ENCODE measurements around the gene ACO2. TPM values are rescaled to one million over a fixed set of nuclear protein-coding genes. Genes with fewer than 3 reads are reported as not detected.

The ACO2 gene
- total RNA-seq (2014; rRNA removed; shearing (Covaris generic)) (61.5 and 69.0 TPM in 2 replicates), total RNA-seq (2022) (102 and 107 TPM in 2 replicates), Bru-seq, nascent RNA (percentile 77 among the genes with signal in this experiment), BruChase-seq, experiment 1, labeled RNA remaining after a 6-hour chase (percentile 85 among the genes with signal in this experiment), BruChase-seq, experiment 2, labeled RNA remaining after a 2-hour chase (percentile 78 among the genes with signal in this experiment)
- long read RNA-seq, transcript ACO2-201 (18 exons, 2,741 nt) = major isoform, 204 of 263 reads
- long read RNA-seq, partial matches to known transcripts = 41 of 263 reads
- long read RNA-seq, other reads (novel, unspliced or antisense) = 18 of 263 reads

DNA sequence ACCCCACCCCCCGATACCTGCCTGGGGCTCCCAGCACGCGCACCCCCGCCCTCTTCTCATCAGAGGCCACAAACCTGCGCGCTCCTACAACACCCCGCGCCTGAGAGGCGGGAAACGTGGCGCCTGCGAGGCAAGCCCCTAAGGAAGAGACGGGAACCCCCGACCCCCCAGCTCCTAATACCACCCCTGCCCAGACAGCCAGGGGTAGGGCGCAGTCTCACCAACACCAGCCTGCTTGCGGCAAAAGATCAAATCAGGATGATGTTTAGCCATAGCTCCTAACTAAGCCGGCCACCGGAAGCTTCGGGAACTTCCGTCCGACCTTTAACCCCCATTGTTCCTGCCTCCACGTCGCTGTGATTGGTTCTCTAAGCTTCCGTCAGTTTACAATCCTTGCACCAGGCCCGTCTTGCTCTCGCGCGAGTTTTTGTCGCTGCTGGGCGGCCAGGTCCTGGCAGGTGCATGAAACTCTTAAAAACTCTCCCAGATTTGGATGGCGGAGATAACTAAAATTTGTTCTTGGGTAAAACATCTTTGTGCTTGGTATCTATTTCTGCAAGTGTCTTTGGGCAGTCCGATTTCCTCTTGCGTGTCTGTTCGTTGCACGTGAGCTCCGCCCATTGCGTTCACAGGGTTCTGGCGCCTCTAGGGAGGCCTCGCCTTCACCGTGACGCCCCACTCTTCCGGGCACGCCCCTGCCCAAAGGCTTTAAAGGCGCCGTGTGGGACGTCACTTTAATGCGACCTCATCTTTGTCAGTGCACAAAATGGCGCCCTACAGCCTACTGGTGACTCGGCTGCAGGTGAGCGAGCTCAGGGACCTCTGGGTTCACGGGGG lies at the start of gene ACO2, which contains the start of gene PHF5A:
ACO2 (plus strand) TSS at position 737 of the 837 bp plus-strand sequence; CDS start at position 767, 30 bp downstream.
PHF5A (minus strand) TSS at position 312 of the 837 bp plus-strand sequence; CDS start at position 273, 39 bp downstream.
- H3K9me3 ChIP-seq (ENCODE audit: low read length) = no peaks in the 10 kb centered on the region
- peak within 1 kb of the TSS; percentile 94 for H3K4me3 ChIP-seq (ENCODE audit: low read depth, low read length, poor library complexity, severe bottlenecking)
- peaks cover 36% of the 10 kb centered on the region for H3K4me1 ChIP-seq (ENCODE audit: insufficient read depth, low read length, poor library complexity, severe bottlenecking)
- peaks cover 78% of the 10 kb centered on the region for H3K36me3 ChIP-seq (ENCODE audit: insufficient read depth, low read length)
- H3K9me2 ChIP-seq (ENCODE audit: insufficient read depth, low read length) = no peaks in the 10 kb centered on the region
- peak within 1 kb of the TSS; percentile 76 for H3K27ac ChIP-seq (ENCODE audit: low read depth, low read length, poor library complexity, severe bottlenecking)
- peak; percentile 98 for DNase-seq (ENCODE audit: low spot score)
- peaks cover 12% of the 10 kb centered on the region for H4K20me1 ChIP-seq (ENCODE audit: insufficient read depth, low read length)
- ChIA-PET CTCF (ENCODE audit: unreplicated experiment) (interaction anchor here (0.5 to 1.5 kb wide), 2 partner anchors 65 to 228 kb away, joined by 3 to 4 read pairs; no protein-coding TSS in a partner anchor), POLR2A (interaction anchor here (0.6 to 3.6 kb wide), 13 partner anchors 10 to 120 kb away, joined by 3 to 12 read pairs (median 4); partner anchors contain the start of genes PMM1 and TOB2)
- BruUV-seq (replicated peaks) = no TSS peak
- TF ChIP-seq EZH2phosphoT487 (IDR thresholded peaks at IDR 0.05; ENCODE audit: borderline replicate concordance, low read depth, low read length) (no peak), CTCF (conservative IDR thresholded peaks at IDR 0.05; ENCODE audit: low read length) (no peak)
- H3K4me2 ChIP-seq (ENCODE audit: low read length) = peak within 1 kb of the TSS; percentile 100
- peak within 1 kb of the TSS; percentile 68; the same call in 1 of the 2 replicates for H2AFZ ChIP-seq (ENCODE audit: low read length)
- intact Hi-C loops (cut with micrococcal nuclease; ENCODE audit: unreplicated experiment) = loop anchor here (2.0 kb wide), 1 partner anchor 22 kb away; the partner anchor contains the start of gene TOB2
- H3K79me2 ChIP-seq (ENCODE audit: insufficient read depth, low read depth, low read length) = peaks cover 85% of the 10 kb centered on the region

DNA sequence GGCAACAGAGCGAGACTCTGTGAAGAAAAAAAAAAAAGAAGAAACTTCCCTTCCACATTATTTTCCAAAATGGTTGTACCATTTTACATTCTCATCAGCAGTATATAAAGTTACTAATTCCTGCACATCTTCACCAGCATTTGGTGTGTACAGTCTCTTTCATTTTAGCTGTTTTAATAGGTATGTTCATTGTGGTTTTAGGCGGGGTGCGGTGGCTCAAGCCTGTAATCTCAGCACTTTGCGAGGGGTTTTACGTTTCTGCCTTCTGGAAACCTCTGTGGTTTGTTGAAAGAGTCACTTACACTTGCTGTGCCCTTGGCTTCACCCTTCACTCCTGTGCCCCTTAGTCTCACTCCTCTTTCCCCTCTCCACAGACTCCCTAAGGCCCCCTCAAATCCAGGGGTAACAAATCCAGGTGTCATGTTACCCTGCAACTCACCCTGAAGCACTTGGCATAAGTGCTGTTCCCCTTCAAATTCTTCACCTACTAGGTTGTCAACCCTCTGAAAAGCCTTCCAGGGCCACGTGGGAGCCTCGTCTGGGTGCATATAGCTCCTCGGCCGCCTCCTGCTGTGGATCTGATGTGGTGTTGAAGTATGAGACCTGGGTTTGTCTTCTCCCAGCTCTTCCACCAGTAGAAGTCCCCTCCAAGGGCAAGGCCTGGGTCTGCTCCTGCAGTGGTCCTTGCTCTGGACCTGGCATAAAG lies 43.1 kb upstream of the ACO2 start:
- intact Hi-C loops (cut with micrococcal nuclease; ENCODE audit: unreplicated experiment) = no loop called here
- no TSS peak for BruUV-seq (replicated peaks)
- Histone ChIP-seq H3K4me1 (ENCODE audit: insufficient read depth, low read length, poor library complexity, severe bottlenecking) (peaks cover 22% of the 10 kb centered on the region), H3K4me2 (ENCODE audit: low read length) (no peak overlapping the region), H3K27ac (ENCODE audit: low read depth, low read length, poor library complexity, severe bottlenecking) (no peak overlapping the region), H4K20me1 (ENCODE audit: insufficient read depth, low read length) (no peaks in the 10 kb centered on the region), H3K79me2 (ENCODE audit: insufficient read depth, low read depth, low read length) (no peaks in the 10 kb centered on the region), H3K9me3 (ENCODE audit: low read length) (no peaks in the 10 kb centered on the region), H2AFZ (ENCODE audit: low read length) (no peak overlapping the region), H3K36me3 (ENCODE audit: insufficient read depth, low read length) (peaks cover 22% of the 10 kb centered on the region), H3K4me3 (ENCODE audit: low read depth, low read length, poor library complexity, severe bottlenecking) (no peak overlapping the region), H3K9me2 (ENCODE audit: insufficient read depth, low read length) (no peaks in the 10 kb centered on the region)
- DNase-seq (ENCODE audit: low spot score) = no peak
- TF ChIP-seq CTCF (conservative IDR thresholded peaks at IDR 0.05; ENCODE audit: low read length) (no peak), EZH2phosphoT487 (IDR thresholded peaks at IDR 0.05; ENCODE audit: borderline replicate concordance, low read depth, low read length) (no peak)
- POLR2A ChIA-PET = interaction anchor here (0.6 kb wide), 1 partner anchor 20 kb away, joined by 6 read pairs; no protein-coding TSS in a partner anchor
- CTCF ChIA-PET (ENCODE audit: unreplicated experiment) = no interaction called here

Measured in OCI-LY7 (cell line).